Gastrocnemius medialis (tissue), 4 donors: ENCODE results near the gene NPHP1.

Experiments used
- POLR2A ChIP-seq, 2 donors: fragments of 450-650 bp; IDR thresholded peaks; one replicate each; pipeline ENCODE4 v1.6.1; 2017; ENCODE audit warnings: antibody characterized with exemption in 2 of 2, mild to moderate bottlenecking in 2 of 2, moderate library complexity in 2 of 2
- TF ChIP-seq, protein P1 (sequence below), 5 experiments: fragments of 450-650 bp in 3 of 5; fragments of 200-600 bp in 2 of 5; sonication (generic) in 2 of 5; IDR thresholded peaks in 4 of 5; conservative IDR thresholded peaks in 1 of 5; 1 replicate in 4 of 5; 2 replicates in 1 of 5; pipeline ENCODE4 v1.5.1; 2016 to 2019; ENCODE audit warnings: antibody characterized with exemption in 5 of 5, mild to moderate bottlenecking in 3 of 5, moderate library complexity in 3 of 5

DNA sequence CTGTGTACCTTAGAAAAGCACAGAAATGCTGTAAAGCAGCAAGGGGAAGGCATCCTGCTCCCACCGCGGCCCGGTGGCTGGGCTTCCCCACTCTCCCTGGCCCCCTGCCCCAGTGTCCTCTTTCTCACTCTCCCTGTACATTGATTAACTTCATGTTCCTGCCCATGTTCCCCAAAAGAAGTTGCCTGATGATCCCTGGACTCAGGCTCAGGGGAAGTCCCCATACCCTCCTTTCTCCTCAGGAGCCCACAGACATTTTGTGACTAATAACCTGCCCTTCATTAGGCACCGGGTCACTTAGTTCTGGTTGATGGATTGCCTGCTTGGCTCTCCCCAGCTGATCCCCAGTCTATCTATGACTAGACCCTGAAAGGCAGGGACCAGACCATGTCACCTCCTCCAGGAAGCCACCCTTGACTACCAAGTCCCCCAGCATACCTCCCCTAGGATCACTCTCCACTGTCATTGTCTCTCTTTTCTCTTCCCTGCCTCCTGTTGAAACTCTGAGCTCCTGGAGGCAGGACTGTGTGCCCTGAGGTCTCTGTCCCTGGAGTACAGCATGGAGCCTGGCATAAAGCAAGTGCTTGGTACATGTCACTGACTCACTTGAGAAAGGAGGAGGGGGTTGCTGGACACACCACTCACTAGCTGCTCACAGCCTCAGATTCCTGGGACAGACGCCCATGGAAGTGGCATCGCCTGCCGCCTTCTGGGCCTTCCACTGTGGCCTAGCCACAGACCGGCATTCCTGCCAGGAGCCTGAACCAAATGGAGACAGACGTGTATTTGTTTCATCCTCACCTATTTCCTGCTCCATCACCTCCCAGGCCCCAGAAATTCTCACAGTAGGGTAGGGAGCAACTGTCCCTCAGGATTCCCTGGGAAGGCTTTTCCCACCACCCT, 102.7 kb downstream of the NPHP1 start:
- TF ChIP-seq, protein P1, sequence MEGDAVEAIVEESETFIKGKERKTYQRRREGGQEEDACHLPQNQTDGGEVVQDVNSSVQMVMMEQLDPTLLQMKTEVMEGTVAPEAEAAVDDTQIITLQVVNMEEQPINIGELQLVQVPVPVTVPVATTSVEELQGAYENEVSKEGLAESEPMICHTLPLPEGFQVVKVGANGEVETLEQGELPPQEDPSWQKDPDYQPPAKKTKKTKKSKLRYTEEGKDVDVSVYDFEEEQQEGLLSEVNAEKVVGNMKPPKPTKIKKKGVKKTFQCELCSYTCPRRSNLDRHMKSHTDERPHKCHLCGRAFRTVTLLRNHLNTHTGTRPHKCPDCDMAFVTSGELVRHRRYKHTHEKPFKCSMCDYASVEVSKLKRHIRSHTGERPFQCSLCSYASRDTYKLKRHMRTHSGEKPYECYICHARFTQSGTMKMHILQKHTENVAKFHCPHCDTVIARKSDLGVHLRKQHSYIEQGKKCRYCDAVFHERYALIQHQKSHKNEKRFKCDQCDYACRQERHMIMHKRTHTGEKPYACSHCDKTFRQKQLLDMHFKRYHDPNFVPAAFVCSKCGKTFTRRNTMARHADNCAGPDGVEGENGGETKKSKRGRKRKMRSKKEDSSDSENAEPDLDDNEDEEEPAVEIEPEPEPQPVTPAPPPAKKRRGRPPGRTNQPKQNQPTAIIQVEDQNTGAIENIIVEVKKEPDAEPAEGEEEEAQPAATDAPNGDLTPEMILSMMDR (IDR thresholded peaks at IDR 0.05 in 4 of 5, conservative IDR thresholded peaks at IDR 0.05 in 1 of 5), result no peak
- no peak for TF ChIP-seq POLR2A (IDR thresholded peaks at IDR 0.05)
